ENCODE measurements around the gene PAX1.
A peak's percentile ranks its signal among the peaks of the same experiment; 100 is the strongest.

PAX1 gene

GRCh38 chr20:21703717-21704407 is 1.6 kb upstream of the PAX1 start:
- no peak for FAIRE-seq

DNA sequence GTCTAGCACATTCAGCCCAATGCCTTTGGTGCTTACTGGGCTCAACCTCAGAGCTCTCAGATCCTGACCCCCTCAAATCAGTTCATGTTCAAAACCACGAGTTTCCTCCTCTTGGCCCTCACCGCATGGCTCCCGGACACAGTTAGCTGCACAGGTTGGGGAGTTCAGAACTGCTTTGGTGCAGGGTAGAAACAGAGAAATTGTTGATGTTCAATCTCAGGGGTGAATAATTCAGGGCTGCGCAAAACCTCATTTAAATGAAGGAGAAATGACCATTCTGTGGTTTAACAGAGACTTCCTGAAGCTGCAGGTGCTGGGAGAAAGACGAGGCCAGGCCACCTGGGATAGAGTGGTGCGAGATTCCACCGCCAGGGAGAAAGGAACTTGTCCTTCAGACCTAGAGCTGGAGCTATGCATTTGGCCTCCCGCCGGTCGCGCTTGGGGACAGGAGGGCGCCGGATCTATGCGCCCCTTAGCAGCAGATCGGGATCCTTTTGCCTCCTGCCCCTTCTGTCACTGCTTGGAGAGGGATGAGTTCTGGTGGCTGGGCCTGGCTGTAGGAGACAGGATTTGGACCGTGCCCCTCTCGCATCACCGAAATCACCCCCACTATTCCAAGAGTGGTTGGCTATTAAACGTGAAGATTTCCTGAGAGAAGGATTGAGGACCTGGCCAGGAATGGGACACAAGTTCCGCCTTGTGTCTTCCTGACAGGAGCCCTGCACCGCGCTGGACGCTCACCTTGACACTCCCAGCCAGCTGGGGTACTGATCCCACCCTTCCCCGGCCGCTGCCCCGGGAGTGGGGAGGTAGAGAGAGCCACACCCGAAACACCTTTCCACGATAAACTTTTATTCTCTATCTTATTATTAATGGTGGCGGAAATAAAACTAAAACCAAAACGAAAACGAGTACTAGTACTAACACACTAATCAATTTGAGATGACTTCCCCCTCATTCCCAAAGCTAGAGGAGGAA is 767 bp upstream of the PAX1 start:
- FAIRE-seq: no peak

DNA sequence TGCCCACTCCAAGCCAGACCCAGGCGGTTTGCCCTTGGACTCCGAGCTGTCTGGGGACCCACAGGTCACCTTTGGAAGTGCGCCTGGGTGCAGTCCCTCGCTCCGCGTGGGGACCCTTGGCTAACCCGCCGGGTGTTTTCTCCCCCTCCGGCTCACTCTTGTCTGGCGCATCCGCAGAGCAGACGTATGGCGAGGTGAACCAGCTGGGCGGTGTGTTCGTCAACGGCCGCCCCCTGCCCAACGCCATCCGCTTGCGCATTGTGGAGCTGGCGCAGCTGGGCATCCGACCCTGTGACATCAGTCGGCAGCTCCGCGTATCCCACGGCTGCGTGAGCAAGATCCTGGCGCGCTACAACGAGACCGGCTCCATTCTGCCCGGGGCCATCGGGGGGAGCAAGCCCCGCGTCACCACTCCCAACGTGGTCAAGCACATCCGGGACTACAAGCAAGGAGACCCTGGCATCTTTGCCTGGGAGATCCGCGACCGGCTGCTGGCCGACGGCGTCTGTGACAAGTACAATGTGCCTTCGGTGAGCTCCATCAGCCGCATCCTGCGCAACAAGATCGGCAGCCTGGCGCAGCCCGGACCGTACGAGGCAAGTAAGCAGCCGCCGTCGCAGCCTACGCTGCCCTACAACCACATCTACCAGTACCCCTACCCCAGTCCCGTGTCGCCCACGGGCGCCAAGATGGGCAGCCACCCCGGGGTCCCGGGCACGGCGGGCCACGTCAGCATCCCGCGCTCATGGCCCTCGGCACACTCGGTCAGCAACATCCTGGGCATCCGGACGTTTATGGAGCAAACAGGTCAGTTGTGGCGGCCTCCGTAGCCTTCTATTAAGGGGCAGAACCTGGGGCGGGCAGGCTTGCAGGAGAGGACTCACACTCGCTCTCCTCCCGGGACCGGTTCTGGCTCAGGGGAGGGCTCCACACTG is 1.1 kb downstream of the PAX1 start:
- no peak for FAIRE-seq

DNA sequence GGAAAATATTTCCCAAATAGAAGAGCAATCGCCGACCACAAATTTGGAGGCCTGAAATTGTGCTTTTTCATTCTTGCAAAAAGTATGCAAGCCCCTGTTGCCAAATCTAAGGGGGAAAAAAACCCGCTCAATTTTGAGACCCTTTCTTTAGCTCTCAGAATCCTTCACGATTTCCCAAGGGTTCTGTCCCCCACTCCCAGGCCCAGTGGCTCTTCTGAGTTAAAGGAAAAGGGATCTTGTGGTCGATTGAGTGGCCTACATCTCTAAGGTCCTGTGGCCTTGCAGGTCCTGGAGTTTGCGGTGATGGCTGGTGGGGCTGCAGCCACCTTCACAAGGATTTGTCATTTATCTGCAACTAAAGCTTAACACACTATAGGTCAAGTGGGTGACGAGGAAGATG is 1.8 kb downstream of the PAX1 start:
- no peak for FAIRE-seq

GRCh38 chr20:21707999-21708737 is 2.7 kb downstream of the PAX1 start:
- no peak for FAIRE-seq

DNA sequence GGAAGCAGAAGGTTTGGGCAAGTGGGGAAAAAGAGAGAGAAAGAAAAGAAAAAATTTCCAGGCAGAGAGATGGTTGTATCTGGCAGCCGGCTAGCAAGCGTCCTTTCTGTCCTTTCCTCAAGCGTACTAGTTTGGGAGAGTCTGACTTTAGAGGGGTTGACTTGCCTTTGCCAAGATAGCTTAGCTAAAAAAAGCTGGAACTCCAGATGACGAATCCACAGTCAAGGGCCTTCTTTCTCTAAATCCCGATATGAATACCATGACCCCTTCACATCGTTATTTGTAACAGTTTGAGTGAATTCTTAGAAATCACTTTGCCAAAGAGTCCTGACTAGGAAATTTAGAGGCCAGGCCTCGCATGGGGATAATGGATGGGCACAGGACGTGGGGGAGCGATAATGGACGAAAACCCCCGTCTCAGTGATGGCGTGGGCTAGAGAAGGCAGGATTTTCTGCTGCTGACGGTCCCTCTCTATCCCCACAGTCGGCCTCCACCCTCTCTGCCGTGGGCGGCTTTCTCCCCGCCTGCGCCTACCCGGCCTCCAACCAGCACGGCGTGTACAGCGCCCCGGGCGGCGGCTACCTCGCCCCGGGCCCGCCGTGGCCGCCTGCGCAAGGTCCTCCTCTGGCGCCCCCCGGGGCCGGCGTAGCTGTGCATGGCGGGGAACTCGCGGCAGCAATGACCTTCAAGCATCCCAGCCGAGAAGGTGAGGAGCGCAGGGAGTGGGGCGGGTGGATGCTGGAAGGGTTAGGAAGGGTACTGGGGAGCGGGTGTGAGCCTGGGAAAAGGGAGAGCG is 3.5 kb downstream of the PAX1 start:
- FAIRE-seq: no peak

DNA sequence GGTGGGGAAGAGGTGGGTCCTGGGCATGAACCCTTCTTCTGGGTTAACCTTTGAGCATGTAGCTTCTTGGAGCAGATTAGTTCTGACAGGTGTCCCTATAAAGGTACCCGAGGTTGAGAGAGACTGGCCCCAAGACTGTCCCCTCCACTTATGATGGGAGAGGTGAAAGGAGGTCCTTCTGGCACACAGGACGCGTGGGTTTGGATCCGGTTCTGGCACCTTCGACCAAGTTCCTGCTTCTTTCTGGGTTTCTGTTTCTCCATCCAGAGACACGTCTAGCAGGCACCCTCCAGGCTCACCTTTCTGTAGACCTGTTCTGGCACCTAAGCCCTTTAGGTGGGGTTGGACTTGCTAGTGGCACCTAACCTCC is 4.1 kb downstream of the PAX1 start:
- FAIRE-seq: no peak

DNA sequence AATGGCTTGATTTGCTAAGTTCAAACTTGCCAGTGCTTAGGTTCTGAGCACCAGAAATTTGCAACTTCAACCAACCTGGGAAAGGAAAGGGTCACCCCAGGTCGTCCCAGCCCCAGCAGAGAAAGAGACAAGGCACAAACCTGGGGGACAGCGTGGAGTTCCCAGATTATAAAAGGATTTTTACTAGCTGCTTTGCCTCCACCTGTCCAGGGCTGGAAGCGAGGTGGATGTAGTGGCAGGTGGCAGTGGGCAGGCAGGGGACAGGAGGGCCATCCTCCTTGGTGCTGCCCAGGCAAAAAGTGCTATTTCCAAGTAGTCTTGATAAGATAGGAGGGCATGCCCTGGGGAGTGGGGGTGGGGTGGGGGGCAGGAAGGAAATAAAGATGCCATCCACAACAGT is 4.9 kb downstream of the PAX1 start:
- FAIRE-seq: no peak

DNA sequence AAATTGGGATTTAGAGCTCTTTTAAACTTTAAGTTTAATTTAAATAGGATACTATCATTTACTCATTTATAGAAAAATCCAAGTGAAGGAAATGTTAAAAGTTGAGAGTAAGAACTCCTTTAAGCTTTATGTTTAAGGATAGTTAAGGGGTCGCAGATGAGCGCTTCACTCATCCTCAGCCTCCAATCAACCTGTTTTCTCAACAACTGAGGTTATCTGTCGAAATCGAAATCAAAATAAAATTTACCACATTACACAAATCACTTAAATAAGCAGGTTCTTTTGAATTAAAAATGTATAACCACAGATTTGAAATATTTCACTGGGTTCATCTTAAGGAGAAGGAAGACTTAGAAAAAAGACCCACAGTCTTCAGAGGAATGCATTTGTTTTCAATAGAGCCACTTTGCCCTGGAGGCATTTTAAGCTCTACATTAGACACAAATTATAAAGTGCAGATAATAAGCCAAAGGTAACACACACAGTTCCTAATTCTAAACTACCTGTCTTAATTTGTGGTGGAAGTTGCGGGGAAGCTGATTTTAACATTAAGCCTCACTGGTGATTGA is 5.5 kb downstream of the PAX1 start:
- FAIRE-seq: no peak

DNA sequence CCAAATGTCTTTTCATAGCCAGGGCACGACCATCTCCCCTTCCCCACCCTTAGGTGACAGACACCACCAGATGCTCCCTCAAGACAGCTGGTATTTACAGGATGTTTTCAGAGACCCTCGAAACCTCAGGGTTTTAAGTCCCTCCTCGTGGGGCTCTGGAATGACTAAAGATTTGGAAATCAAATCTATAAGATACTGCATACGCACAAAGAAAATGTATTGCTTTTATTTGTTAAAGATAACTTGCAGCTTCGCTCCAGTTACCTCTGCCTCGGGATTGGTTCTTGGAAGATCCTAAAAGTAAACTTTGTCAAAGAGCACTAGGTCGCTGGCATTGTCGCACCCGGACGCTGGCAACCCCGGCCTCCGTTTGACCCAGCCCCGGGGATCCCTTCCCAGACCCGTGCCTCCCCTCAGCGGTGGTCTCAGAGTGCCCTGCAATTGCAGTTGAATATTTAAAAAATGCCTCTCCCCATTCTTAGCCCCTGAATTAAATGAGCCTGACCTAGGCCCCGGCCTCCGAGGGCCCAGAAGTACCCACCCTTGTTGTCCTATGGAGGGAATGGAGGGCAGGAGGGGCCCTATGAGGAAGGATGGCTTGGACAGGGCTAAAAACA is 7.1 kb downstream of the PAX1 start:
- no peak for FAIRE-seq

GRCh38 chr20:21713470-21713869 is 8.0 kb downstream of the PAX1 start:
- FAIRE-seq: no peak

DNA sequence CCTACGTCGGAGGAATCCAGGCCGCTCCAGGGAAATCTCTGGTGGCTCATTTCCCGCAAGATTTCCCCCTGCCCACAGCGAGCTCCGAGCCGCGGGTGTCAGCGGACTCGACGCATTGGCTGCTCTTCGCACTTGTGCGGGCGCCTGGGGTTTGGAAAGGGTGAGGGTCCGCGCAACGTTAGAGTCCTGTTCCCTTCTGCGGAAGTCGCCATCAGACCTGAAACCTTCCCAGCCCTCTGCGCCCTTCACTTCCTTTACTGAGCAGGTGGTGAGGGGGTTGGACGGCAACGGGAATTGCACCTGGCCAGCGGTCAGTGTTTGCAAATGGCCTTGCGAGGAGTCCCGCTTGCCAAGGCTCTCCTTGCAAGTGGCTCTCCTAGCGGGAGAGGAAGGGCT is 8.4 kb downstream of the PAX1 start:
- FAIRE-seq: no peak

- no peak for FAIRE-seq
Measured at GRCh38 chr20:21714297-21715192, 9.1 kb downstream of the PAX1 start.

- FAIRE-seq: no peak
Measured at GRCh38 chr20:21715193-21715881, 9.9 kb downstream of the PAX1 start.

- FAIRE-seq: peak; percentile 35
Measured at GRCh38 chr20:21719592-21720214, 14.2 kb downstream of the PAX1 start.

GRCh38 chr20:21725892-21726291 is 20.4 kb downstream of the PAX1 start:
- no peak for FAIRE-seq

DNA sequence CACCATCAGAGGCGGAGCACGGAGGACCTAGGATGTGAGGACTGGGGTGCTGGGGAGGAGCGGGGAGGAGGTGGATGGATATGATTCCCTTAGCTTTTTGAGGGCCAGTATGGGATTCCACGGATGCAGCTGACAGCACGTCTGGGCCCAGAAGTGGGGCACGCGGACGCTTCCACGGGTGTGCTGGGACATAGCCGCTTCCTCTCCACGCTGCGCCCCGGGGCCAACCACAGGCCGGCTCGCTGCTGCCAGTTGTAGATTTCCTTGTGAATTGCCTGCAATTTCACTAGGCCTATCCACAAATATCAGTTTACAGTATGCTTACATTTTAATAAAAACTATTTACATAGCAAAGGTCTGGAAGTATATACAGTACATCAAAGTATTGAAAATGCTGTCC is 23.9 kb downstream of the PAX1 start:
- FAIRE-seq: no peak

DNA sequence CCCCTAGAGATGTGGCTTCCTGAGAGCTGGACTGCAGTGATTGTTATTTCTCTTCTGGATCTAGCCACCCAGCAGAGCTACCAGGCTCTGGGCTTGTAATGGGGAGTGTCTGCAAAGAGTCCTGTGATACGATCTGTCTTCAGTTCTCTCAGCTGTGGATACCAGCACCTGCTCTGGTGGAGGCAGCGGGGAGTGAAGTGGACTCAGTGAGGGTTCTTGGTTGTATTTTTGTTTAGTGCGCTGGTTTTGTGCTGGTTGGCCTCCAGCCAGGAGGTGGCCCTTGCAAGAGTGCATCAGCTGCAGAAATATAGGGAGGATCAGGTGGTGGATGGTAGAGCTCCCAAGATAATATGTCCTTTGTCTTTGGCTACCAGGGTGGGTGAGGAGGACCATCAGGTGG is 33.7 kb downstream of the PAX1 start:
- no peak for FAIRE-seq

Measured in endometrium (tissue), 2 donors.